ENCODE measurements around the gene HLA-DPA1.

The HLA-DPA1 gene

DNA sequence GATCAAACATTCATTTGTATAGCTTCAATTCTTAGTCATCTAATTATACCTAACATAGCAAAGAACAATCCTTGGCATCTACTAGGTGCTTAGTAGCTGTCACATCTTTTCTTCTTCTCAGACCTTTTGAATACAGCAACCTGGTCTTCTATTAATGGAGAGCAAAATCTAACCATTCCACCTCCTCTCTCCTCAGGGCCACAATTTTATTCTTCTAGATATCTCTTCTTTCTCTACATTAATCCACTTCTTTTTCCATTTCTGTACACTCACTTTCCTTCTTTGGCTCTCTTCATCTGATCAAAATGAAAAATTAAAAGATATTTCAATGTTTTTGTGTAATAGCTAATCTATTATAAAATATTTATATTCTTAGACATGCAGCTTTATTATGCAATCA lies 55.0 kb downstream of the HLA-DPA1 start:
- no peak for DNase-seq (ENCODE audit: low read depth in 1 of 2, low spot score in 1 of 2)

DNA sequence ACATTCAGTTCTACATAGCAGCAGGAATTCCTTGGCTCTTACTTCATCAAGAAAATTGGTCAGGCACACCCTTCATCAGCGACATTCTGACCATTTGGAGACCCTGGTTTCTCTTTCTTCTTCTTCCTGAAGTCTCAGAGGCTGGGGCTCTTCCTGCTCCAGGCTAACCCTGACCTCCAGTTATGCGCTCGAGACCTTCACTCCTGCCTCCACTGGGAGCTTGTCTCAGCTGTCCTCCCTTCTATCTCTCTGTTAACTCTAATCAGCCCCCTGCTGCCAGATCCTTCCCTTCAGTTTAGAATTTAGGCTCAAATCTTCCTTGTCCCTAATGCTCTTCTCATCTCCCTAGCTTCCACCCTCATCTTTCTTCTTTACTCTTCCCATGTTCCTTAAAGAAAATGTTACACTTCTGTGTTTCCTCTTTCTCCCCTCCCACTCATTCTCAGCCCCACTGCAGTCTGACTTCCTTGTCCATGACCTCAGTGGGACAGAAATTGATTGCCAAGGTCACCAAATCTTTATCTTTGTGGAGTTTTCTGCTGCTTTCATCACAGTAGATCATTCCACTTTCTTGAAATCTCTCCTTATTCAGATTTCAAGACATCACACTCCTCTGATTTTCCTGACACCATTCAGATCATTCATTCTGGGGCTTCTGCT lies 55.6 kb downstream of the HLA-DPA1 start:
- no peak for DNase-seq (ENCODE audit: low read depth in 1 of 2, low spot score in 1 of 2)

DNA sequence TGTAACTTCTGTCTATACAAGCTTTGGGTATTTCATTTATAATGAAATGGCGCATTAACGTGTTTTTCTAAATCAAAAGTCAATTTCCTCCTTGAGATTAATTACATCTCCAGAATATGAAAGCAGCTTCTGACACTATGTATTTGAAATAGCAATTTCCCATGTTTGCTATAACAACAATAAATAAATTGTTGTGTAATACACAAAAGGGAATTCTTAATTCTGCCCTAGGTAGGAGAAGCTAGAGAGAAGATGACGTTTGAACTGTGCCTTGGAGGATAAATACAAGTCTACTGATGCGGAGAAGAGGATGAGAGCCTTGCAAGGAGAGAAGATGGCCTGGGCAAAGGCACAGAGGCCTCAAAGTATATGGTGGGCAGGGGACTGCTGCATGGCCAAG lies 56.4 kb downstream of the HLA-DPA1 start:
- DNase-seq (ENCODE audit: low read depth in 1 of 2, low spot score in 1 of 2), result no peak

DNA sequence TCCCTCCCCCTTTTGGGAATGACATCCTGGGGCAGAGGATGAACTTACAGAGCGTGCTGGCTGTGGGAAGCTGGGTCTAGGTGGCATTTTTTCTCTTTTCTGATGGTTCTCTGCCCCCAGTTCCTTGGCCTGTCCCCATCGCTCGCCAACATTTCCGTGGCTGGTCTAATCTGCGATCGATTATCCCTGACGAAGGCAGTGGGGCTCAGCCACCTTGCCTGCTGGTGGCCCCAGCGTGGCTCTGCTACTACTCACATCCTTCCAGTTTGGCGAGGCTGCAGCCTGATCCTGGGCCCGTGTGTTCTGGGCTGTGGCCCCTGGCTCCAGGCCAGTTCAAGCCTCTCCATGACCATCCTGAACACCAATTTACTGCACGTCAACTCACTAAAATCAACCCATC lies 57.7 kb downstream of the HLA-DPA1 start:
- DNase-seq (ENCODE audit: low read depth in 1 of 2, low spot score in 1 of 2), result no peak

DNA sequence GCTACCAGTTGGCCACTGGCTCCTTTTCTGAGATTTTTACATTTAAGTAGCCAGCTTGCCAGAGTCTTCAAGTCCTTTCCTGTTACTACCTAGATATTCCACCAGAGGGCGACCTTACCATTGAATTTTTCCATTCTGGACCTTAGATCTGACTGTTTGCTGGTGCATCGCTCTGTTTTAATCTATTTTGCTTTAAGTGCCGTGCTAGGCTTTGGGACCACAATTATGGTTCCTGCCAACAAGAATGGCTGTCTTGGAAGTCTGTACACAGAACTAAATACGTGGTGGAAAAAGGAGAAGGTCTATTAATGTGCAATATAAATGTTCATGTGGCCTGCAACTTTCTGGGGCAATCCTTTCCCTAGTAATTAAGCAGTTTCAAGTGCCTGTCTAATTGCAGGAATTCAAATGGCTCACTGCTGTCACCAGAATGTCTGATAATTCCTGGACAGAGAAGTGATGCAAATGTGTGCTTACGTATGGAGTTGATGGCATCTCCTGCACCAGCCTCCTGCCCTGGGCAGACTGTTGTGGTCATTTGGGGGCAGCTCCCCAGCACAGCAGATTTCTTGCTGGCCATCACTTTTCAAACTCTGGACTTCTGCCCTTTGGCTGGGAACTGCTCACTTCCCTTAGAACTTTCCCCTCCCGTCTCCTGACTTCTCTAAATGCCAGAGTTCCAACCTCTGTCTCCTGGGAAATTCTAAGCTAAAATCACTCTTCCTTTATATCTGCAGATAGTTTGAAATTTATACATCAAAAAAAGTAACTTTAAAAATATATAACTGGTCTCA lies 58.4 kb downstream of the HLA-DPA1 start:
- DNase-seq (ENCODE audit: low read depth in 1 of 2, low spot score in 1 of 2), result no peak

All from activated T-helper 1 cell treated with anti-CD3 and anti-CD28 coated beads, Interleukin-2, amount 50 U/mL, for 16 hours (primary cell).